ENCODE results near the gene TTC21A.

TTC21A gene

DNA sequence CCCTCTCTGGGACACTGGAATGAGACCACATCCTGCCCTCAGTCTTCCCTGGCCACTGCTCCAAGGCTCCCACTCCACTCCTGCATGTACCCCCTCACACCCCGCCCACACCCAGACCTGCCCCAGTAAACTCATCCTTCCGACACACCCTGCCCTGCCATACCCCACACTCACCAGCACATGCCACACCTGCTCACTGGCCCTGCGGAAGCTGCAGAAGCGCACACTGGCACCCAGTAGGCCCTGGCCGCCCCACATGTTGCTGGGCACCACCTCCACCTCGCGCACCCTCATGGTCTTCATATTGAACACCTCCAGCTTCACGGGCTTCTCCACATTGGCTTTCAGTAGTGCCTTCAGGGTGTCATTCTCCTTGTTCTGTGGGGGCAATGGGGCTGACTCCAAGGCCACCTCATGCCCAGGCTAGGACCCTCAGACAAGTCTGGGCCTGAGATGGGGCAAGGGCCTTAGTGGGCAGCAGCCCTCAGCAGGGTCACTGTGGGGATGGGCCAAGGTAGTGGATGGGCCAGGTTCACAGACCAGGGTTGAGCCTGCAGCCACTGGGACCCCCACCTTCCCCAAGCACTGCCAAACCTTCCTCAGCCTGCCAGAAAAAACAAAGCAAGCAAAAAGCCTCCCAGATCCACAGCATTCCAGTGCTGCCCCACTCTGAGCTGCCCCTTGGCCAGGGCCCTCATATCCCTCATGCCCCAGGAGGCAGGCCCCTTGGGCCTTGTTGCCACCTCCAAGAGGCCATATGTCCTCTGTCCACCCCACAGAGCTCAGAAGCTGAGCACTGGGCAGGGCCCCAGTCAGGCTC lies 4.8 kb upstream of the TTC21A start:
- H3K9ac ChIP-seq (ENCODE audit: low read length): no peak overlapping the region
- peaks cover 50% of the 10 kb centered on the region for H3K79me2 ChIP-seq (ENCODE audit: low read length)

DNA sequence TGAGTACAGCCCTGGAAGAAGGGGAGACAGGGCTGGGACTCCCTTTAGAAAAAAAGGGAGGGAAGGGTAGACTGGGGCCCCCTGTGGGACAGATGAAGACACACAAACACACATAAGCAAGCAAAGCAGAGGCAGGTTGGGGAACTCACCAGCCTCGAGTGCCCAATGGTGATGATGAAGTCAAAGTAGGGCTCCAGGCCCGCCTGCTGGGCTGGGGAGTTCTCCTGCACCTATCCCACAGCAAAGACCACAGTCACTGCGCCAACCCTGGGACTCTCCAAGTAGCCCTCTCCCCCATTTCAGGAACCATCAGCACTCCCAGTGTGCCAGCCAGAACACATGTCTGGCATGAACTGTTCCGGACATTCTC lies 4.2 kb upstream of the TTC21A start:
- Histone ChIP-seq H3F3A (ENCODE audit: insufficient read depth, low read length) (peaks cover 7% of the 10 kb centered on the region), H4K20me1 (ENCODE audit: insufficient read depth, low read length) (no peaks in the 10 kb centered on the region), H3K36me3 (replicated peaks; ENCODE audit: insufficient read depth, low read length) (no peaks in the 10 kb centered on the region), H3K4me2 (ENCODE audit: low read depth, low read length) (no peak overlapping the region), H2AFZ (ENCODE audit: low read length) (no peak overlapping the region), H3K27ac (ENCODE audit: low read length) (no peak overlapping the region), H3K9ac (ENCODE audit: low read length) (no peak overlapping the region), H3K79me2 (ENCODE audit: low read length) (peaks cover 50% of the 10 kb centered on the region), H3K9me2 (replicated peaks; ENCODE audit: insufficient read depth, low read length) (no peaks in the 10 kb centered on the region), H3K4me1 (ENCODE audit: low read length) (peaks cover 17% of the 10 kb centered on the region), H3K9me3 (replicated peaks; ENCODE audit: insufficient read depth, low read length) (no peaks in the 10 kb centered on the region), H3K4me3 (ENCODE audit: low read length) (no peak overlapping the region), H3K27me3 (replicated peaks; ENCODE audit: insufficient read depth, low read length) (no peaks in the 10 kb centered on the region)
- no peak for DNase-seq
- TF ChIP-seq, protein P1, sequence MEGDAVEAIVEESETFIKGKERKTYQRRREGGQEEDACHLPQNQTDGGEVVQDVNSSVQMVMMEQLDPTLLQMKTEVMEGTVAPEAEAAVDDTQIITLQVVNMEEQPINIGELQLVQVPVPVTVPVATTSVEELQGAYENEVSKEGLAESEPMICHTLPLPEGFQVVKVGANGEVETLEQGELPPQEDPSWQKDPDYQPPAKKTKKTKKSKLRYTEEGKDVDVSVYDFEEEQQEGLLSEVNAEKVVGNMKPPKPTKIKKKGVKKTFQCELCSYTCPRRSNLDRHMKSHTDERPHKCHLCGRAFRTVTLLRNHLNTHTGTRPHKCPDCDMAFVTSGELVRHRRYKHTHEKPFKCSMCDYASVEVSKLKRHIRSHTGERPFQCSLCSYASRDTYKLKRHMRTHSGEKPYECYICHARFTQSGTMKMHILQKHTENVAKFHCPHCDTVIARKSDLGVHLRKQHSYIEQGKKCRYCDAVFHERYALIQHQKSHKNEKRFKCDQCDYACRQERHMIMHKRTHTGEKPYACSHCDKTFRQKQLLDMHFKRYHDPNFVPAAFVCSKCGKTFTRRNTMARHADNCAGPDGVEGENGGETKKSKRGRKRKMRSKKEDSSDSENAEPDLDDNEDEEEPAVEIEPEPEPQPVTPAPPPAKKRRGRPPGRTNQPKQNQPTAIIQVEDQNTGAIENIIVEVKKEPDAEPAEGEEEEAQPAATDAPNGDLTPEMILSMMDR (IDR thresholded peaks at IDR 0.05; ENCODE audit: low read length): peak; percentile 18
- TF ChIP-seq EZH2 (optimal IDR thresholded peaks at IDR 0.05; ENCODE audit: low read depth, low read length) (no peak), EZH2phosphoT487 (IDR thresholded peaks at IDR 0.05; ENCODE audit: low read length) (no peak)

More for the DNA sequence above, 4.8 kb upstream of the TTC21A start:
- Histone ChIP-seq H3K27ac (ENCODE audit: low read length) (no peak overlapping the region), H3F3A (ENCODE audit: insufficient read depth, low read length) (peaks cover 1% of the 10 kb centered on the region), H3K9me2 (replicated peaks; ENCODE audit: insufficient read depth, low read length) (no peaks in the 10 kb centered on the region), H3K4me2 (ENCODE audit: low read depth, low read length) (no peak overlapping the region), H4K20me1 (ENCODE audit: insufficient read depth, low read length) (no peaks in the 10 kb centered on the region), H3K9me3 (replicated peaks; ENCODE audit: insufficient read depth, low read length) (no peaks in the 10 kb centered on the region), H3K4me1 (ENCODE audit: low read length) (peaks cover 13% of the 10 kb centered on the region), H3K4me3 (ENCODE audit: low read length) (no peak overlapping the region), H3K27me3 (replicated peaks; ENCODE audit: insufficient read depth, low read length) (no peaks in the 10 kb centered on the region), H3K36me3 (replicated peaks; ENCODE audit: insufficient read depth, low read length) (no peaks in the 10 kb centered on the region), H2AFZ (ENCODE audit: low read length) (no peak overlapping the region)
- DNase-seq: no peak
- TF ChIP-seq, protein P1 (IDR thresholded peaks at IDR 0.05; ENCODE audit: low read length): no peak
- TF ChIP-seq EZH2 (optimal IDR thresholded peaks at IDR 0.05; ENCODE audit: low read depth, low read length) (no peak), EZH2phosphoT487 (IDR thresholded peaks at IDR 0.05; ENCODE audit: low read length) (no peak)

DNA sequence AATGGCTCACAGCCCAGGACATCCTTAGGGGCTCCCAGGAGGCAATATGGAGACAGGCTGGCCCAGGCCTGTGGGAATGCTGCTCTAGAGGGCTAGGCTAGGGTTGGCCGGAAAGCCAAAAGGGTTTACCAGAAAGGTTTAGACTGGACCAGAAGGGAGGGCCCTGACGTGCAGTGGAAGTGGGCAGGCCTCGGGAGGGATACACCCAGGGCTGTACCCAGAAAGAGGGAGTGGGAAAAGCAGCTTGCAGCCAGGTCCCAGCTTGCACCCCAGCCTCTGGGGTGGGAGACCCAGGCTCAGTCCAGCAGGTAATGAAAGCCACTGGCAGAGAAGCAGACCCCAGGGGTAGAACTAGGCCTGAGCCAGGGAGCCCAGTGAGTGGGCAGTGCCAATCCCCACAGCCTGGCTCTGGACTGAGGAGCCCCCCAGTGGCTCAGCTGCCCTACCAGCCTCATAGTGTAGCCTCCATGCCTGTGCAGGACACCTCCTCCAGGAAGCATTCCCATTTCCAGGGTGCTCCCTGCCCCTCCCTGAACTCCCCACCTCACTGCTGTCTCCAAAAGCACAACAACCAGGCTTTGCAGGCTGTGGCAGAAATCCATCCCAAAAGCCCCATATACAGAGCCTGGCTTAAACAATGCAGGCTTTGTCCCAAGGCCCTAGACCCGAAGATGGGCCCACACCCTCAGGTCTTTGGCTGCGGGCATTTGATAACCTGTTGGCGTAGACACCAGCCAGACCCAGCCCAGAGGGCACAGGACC lies 3.5 kb upstream of the TTC21A start:
- Histone ChIP-seq H3K27me3 (replicated peaks; ENCODE audit: insufficient read depth, low read length) (no peaks in the 10 kb centered on the region), H3F3A (ENCODE audit: insufficient read depth, low read length) (peaks cover 12% of the 10 kb centered on the region), H3K9me3 (replicated peaks; ENCODE audit: insufficient read depth, low read length) (no peaks in the 10 kb centered on the region), H3K4me3 (ENCODE audit: low read length) (no peak overlapping the region), H4K20me1 (ENCODE audit: insufficient read depth, low read length) (no peaks in the 10 kb centered on the region), H3K9ac (ENCODE audit: low read length) (no peak overlapping the region), H3K79me2 (ENCODE audit: low read length) (peaks cover 50% of the 10 kb centered on the region), H2AFZ (ENCODE audit: low read length) (no peak overlapping the region), H3K27ac (ENCODE audit: low read length) (no peak overlapping the region), H3K4me1 (ENCODE audit: low read length) (peaks cover 24% of the 10 kb centered on the region), H3K9me2 (replicated peaks; ENCODE audit: insufficient read depth, low read length) (no peaks in the 10 kb centered on the region), H3K36me3 (replicated peaks; ENCODE audit: insufficient read depth, low read length) (no peaks in the 10 kb centered on the region), H3K4me2 (ENCODE audit: low read depth, low read length) (no peak overlapping the region)
- TF ChIP-seq EZH2 (optimal IDR thresholded peaks at IDR 0.05; ENCODE audit: low read depth, low read length) (no peak), EZH2phosphoT487 (IDR thresholded peaks at IDR 0.05; ENCODE audit: low read length) (no peak)
- TF ChIP-seq, protein P1 (IDR thresholded peaks at IDR 0.05; ENCODE audit: low read length): no peak
- DNase-seq: no peak
